ENCODE data around the gene ASB2. TPM values are rescaled to one million over a fixed set of nuclear protein-coding genes. Genes with fewer than 3 reads are reported as not detected.

ASB2 gene
- total RNA-seq, 2 donors from 2014 or later: 47.2 to 48.3 TPM

- H3K27ac ChIP-seq: peak overlapping the region; percentile 90 to 92
- ATAC-seq (ENCODE audit: insufficient number of reproducible peaks, low FRiP score, low read depth): no peak
- peaks cover 54 to 93% of the 10 kb centered on the region in 2 donors for H3K4me1 ChIP-seq (ENCODE audit: control insufficient read depth in 1 of 2, low read depth in 2 of 2)
Measured at GRCh38 chr14:93967637-93968250, 8.6 kb downstream of the ASB2 start.

GRCh38 chr14:93965946-93966474, 10.4 kb downstream of the ASB2 start:
- Histone ChIP-seq H3K4me3 (no peak overlapping the region), H3K27ac (peak overlapping the region; percentile 90 to 92), H3K27me3 (replicated peaks; ENCODE audit: insufficient read depth) (no peaks in the 10 kb centered on the region), H3K36me3 (peaks cover 24% of the 10 kb centered on the region), H3K4me1 (ENCODE audit: control insufficient read depth in 1 of 2, low read depth in 2 of 2) (peaks cover 53 to 83% of the 10 kb centered on the region in 2 donors), H3K9me3 (no peaks in the 10 kb centered on the region)
- DNase-seq (ENCODE audit: low spot score) (no peak), ATAC-seq (ENCODE audit: insufficient number of reproducible peaks, low FRiP score, low read depth) (no peak)
- TF ChIP-seq CTCF (IDR thresholded peaks at IDR 0.05): no peak

More at GRCh38 chr14:93967637-93968250, 8.6 kb downstream of the ASB2 start:
- Histone ChIP-seq H3K36me3 (peaks cover 11% of the 10 kb centered on the region), H3K9me3 (no peaks in the 10 kb centered on the region), H3K4me3 (no peak overlapping the region), H3K27me3 (replicated peaks; ENCODE audit: insufficient read depth) (no peaks in the 10 kb centered on the region)
- no peak for DNase-seq (ENCODE audit: low spot score)
- no peak for TF ChIP-seq CTCF (IDR thresholded peaks at IDR 0.05)

- peak overlapping the region; percentile 90 to 92 for H3K27ac ChIP-seq
- ATAC-seq (ENCODE audit: insufficient number of reproducible peaks, low FRiP score, low read depth): peak; percentile 83
- TF ChIP-seq CTCF (IDR thresholded peaks at IDR 0.05): no peak
- H3K9me3 ChIP-seq: no peaks in the 10 kb centered on the region
- H3K36me3 ChIP-seq: peaks cover 25% of the 10 kb centered on the region
- H3K27me3 ChIP-seq (replicated peaks; ENCODE audit: insufficient read depth): no peaks in the 10 kb centered on the region
- H3K4me1 ChIP-seq (ENCODE audit: control insufficient read depth in 1 of 2, low read depth in 2 of 2): peaks cover 50 to 78% of the 10 kb centered on the region in 2 donors
- DNase-seq (ENCODE audit: low spot score): no peak
- H3K4me3 ChIP-seq: no peak overlapping the region
Measured at GRCh38 chr14:93965287-93965821, 11.0 kb downstream of the ASB2 start.

GRCh38 chr14:93964820-93965286, 11.5 kb downstream of the ASB2 start:
- H3K36me3 ChIP-seq: peaks cover 27% of the 10 kb centered on the region
- peaks cover 46 to 78% of the 10 kb centered on the region in 2 donors for H3K4me1 ChIP-seq (ENCODE audit: control insufficient read depth in 1 of 2, low read depth in 2 of 2)
- H3K4me3 ChIP-seq: no peak overlapping the region
- peak overlapping the region; percentile 73 to 90 for H3K27ac ChIP-seq
- DNase-seq (ENCODE audit: low spot score) (no peak), ATAC-seq (ENCODE audit: insufficient number of reproducible peaks, low FRiP score, low read depth) (no peak)
- no peaks in the 10 kb centered on the region for H3K9me3 ChIP-seq
- no peaks in the 10 kb centered on the region for H3K27me3 ChIP-seq (replicated peaks; ENCODE audit: insufficient read depth)
- TF ChIP-seq CTCF (IDR thresholded peaks at IDR 0.05): no peak

- H3K27ac ChIP-seq: peak overlapping the region; percentile 2 to 90
- peaks cover 42 to 78% of the 10 kb centered on the region in 2 donors for H3K4me1 ChIP-seq (ENCODE audit: control insufficient read depth in 1 of 2, low read depth in 2 of 2)
- TF ChIP-seq CTCF (IDR thresholded peaks at IDR 0.05): no peak
Measured at GRCh38 chr14:93964281-93964680, 12.1 kb downstream of the ASB2 start.

More at GRCh38 chr14:93964281-93964680, 12.1 kb downstream of the ASB2 start:
- Histone ChIP-seq H3K9me3 (no peaks in the 10 kb centered on the region), H3K27me3 (replicated peaks; ENCODE audit: insufficient read depth) (no peaks in the 10 kb centered on the region), H3K36me3 (peaks cover 27% of the 10 kb centered on the region), H3K4me3 (no peak overlapping the region)
- DNase-seq (ENCODE audit: low spot score) (no peak), ATAC-seq (ENCODE audit: insufficient number of reproducible peaks, low FRiP score, low read depth) (no peak)

Data from thoracic aorta (tissue), 2 donors.